ENCODE measurements around the gene CAPZA1. TPM values are rescaled to one million over a fixed set of nuclear protein-coding genes. Genes with fewer than 3 reads are reported as not detected.

The CAPZA1 gene
- total RNA-seq, 1 donor from 2014 or later, result 149 TPM

- Mint-ChIP-seq H3K27ac (ENCODE audit: unreplicated experiment) (no peak overlapping the region), H3K36me3 (ENCODE audit: unreplicated experiment) (no peaks in the 10 kb centered on the region), H3K9me3 (ENCODE audit: unreplicated experiment) (no peaks in the 10 kb centered on the region), H3K27me3 (ENCODE audit: unreplicated experiment) (no peaks in the 10 kb centered on the region), H3K4me3 (ENCODE audit: unreplicated experiment) (no peak overlapping the region), H3K4me1 (ENCODE audit: low read depth, unreplicated experiment) (no peaks in the 10 kb centered on the region)
- TF ChIP-seq, protein P1, sequence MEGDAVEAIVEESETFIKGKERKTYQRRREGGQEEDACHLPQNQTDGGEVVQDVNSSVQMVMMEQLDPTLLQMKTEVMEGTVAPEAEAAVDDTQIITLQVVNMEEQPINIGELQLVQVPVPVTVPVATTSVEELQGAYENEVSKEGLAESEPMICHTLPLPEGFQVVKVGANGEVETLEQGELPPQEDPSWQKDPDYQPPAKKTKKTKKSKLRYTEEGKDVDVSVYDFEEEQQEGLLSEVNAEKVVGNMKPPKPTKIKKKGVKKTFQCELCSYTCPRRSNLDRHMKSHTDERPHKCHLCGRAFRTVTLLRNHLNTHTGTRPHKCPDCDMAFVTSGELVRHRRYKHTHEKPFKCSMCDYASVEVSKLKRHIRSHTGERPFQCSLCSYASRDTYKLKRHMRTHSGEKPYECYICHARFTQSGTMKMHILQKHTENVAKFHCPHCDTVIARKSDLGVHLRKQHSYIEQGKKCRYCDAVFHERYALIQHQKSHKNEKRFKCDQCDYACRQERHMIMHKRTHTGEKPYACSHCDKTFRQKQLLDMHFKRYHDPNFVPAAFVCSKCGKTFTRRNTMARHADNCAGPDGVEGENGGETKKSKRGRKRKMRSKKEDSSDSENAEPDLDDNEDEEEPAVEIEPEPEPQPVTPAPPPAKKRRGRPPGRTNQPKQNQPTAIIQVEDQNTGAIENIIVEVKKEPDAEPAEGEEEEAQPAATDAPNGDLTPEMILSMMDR (IDR thresholded peaks at IDR 0.05; ENCODE audit: partially characterized antibody, unreplicated experiment), result no peak
- DNase-seq, result no peak
These were observed 20.2 kb upstream of the CAPZA1 start for GRCh38 chr1:112599477-112599876.

- TF ChIP-seq, protein P1 (IDR thresholded peaks at IDR 0.05; ENCODE audit: partially characterized antibody, unreplicated experiment), result no peak
- peaks cover 4% of the 10 kb centered on the region for H3K36me3 Mint-ChIP-seq (ENCODE audit: unreplicated experiment)
- DNase-seq, result no peak
- no peak overlapping the region for H3K4me3 Mint-ChIP-seq (ENCODE audit: unreplicated experiment)
- no peaks in the 10 kb centered on the region for H3K9me3 Mint-ChIP-seq (ENCODE audit: unreplicated experiment)
- no peaks in the 10 kb centered on the region for H3K4me1 Mint-ChIP-seq (ENCODE audit: low read depth, unreplicated experiment)
- H3K27me3 Mint-ChIP-seq (ENCODE audit: unreplicated experiment), result no peaks in the 10 kb centered on the region
- no peak overlapping the region for H3K27ac Mint-ChIP-seq (ENCODE audit: unreplicated experiment)
These were observed 16.6 kb upstream of the CAPZA1 start for GRCh38 chr1:112603012-112603411.

- Mint-ChIP-seq H3K36me3 (ENCODE audit: unreplicated experiment) (peaks cover 4% of the 10 kb centered on the region), H3K9me3 (ENCODE audit: unreplicated experiment) (no peaks in the 10 kb centered on the region), H3K27ac (ENCODE audit: unreplicated experiment) (no peak overlapping the region), H3K4me3 (ENCODE audit: unreplicated experiment) (no peak overlapping the region), H3K27me3 (ENCODE audit: unreplicated experiment) (no peaks in the 10 kb centered on the region), H3K4me1 (ENCODE audit: low read depth, unreplicated experiment) (no peaks in the 10 kb centered on the region)
- TF ChIP-seq, protein P1 (IDR thresholded peaks at IDR 0.05; ENCODE audit: partially characterized antibody, unreplicated experiment), result no peak
- no peak for DNase-seq
These were observed 16.1 kb upstream of the CAPZA1 start for GRCh38 chr1:112603541-112603940.

DNA sequence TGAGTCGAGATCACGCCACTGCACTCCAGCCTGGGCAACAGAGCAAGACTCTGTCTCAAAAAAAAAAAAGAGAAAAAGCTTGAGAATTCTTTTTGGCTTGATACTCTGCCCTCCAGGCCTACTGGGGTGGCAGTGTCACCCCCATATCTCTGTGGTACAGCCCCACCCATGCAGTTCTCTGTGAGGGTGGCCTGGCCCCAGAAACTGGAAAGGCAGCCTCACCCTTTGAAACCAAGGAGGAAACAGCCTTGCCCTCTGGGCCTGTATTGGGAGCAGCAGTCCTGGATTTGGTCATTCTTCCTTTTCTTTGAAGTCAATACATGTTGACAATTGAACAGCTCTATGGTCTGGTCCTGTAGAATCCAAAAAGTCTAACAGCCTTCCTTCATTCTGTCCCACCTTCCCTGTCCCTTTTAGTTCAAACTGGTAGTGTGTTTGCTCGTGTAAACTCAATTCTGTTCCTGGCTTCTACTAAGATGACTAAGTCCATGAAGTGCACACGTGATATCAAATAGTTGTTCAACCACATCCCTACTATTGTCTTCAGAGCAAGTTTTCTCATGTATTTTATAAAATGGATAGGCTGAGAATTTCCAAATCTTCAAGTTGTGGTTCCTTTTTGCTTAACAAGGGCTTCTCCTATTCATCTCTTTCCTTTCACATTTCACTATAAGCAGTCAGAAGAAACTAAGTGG, 13.9 kb upstream of the CAPZA1 start:
- Mint-ChIP-seq H3K4me1 (ENCODE audit: low read depth, unreplicated experiment) (no peaks in the 10 kb centered on the region), H3K9me3 (ENCODE audit: unreplicated experiment) (no peaks in the 10 kb centered on the region), H3K27ac (ENCODE audit: unreplicated experiment) (no peak overlapping the region), H3K4me3 (ENCODE audit: unreplicated experiment) (no peak overlapping the region), H3K36me3 (ENCODE audit: unreplicated experiment) (peaks cover 4% of the 10 kb centered on the region), H3K27me3 (ENCODE audit: unreplicated experiment) (no peaks in the 10 kb centered on the region)
- DNase-seq, result no peak
- TF ChIP-seq, protein P1 (IDR thresholded peaks at IDR 0.05; ENCODE audit: partially characterized antibody, unreplicated experiment), result no peak

- TF ChIP-seq, protein P1 (IDR thresholded peaks at IDR 0.05; ENCODE audit: partially characterized antibody, unreplicated experiment), result peak; percentile 21
- Mint-ChIP-seq H3K27ac (ENCODE audit: unreplicated experiment) (no peak overlapping the region), H3K4me3 (ENCODE audit: unreplicated experiment) (no peak overlapping the region), H3K27me3 (ENCODE audit: unreplicated experiment) (peaks cover 5% of the 10 kb centered on the region), H3K9me3 (ENCODE audit: unreplicated experiment) (peaks cover 9% of the 10 kb centered on the region), H3K36me3 (ENCODE audit: unreplicated experiment) (no peaks in the 10 kb centered on the region), H3K4me1 (ENCODE audit: low read depth, unreplicated experiment) (peaks cover 3% of the 10 kb centered on the region)
- DNase-seq, result no peak
These were observed 5.1 kb upstream of the CAPZA1 start for GRCh38 chr1:112614460-112615065.
